Measurements from ENCODE around the gene MCC.

DNA sequence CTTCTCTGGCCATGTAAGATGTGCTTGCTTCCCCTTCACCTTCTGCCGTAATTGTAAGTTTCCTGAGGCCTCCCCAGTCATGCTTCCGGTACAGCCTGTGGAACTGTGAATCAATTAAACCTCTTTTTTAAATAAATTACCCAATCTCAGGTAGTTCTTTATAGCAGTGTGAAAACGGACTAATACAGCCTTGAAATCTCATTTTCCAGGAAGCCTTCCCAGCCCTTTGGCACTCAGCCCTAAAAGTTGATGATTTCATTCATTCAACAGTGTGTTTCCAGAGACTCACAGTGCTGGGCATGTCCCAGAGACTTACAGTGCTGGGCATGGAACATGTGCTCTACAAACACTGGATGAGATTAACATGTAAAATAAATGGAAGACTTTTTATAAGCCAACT lies 375.8 kb downstream of the MCC start:
- TF ChIP-seq, protein P1, sequence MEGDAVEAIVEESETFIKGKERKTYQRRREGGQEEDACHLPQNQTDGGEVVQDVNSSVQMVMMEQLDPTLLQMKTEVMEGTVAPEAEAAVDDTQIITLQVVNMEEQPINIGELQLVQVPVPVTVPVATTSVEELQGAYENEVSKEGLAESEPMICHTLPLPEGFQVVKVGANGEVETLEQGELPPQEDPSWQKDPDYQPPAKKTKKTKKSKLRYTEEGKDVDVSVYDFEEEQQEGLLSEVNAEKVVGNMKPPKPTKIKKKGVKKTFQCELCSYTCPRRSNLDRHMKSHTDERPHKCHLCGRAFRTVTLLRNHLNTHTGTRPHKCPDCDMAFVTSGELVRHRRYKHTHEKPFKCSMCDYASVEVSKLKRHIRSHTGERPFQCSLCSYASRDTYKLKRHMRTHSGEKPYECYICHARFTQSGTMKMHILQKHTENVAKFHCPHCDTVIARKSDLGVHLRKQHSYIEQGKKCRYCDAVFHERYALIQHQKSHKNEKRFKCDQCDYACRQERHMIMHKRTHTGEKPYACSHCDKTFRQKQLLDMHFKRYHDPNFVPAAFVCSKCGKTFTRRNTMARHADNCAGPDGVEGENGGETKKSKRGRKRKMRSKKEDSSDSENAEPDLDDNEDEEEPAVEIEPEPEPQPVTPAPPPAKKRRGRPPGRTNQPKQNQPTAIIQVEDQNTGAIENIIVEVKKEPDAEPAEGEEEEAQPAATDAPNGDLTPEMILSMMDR (IDR thresholded peaks at IDR 0.05) = no peak
- no peak for TF ChIP-seq ZNF232 (CRISPR knock-in tag; IDR thresholded peaks at IDR 0.05)
- no peak for TF ChIP-seq SP1 (CRISPR knock-in tag; conservative IDR thresholded peaks at IDR 0.05)
- TF ChIP-seq, protein P2, sequence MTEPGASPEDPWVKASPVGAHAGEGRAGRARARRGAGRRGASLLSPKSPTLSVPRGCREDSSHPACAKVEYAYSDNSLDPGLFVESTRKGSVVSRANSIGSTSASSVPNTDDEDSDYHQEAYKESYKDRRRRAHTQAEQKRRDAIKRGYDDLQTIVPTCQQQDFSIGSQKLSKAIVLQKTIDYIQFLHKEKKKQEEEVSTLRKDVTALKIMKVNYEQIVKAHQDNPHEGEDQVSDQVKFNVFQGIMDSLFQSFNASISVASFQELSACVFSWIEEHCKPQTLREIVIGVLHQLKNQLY (CRISPR knock-in tag; IDR thresholded peaks at IDR 0.05) = no peak
- TF ChIP-seq, protein P3, sequence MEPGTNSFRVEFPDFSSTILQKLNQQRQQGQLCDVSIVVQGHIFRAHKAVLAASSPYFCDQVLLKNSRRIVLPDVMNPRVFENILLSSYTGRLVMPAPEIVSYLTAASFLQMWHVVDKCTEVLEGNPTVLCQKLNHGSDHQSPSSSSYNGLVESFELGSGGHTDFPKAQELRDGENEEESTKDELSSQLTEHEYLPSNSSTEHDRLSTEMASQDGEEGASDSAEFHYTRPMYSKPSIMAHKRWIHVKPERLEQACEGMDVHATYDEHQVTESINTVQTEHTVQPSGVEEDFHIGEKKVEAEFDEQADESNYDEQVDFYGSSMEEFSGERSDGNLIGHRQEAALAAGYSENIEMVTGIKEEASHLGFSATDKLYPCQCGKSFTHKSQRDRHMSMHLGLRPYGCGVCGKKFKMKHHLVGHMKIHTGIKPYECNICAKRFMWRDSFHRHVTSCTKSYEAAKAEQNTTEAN (CRISPR knock-in tag; IDR thresholded peaks at IDR 0.05) = no peak
- TF ChIP-seq, protein P4, sequence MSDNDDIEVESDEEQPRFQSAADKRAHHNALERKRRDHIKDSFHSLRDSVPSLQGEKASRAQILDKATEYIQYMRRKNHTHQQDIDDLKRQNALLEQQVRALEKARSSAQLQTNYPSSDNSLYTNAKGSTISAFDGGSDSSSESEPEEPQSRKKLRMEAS (CRISPR knock-in tag; IDR thresholded peaks at IDR 0.05) = no peak
- TF ChIP-seq NFYB (CRISPR knock-in tag; conservative IDR thresholded peaks at IDR 0.05; ENCODE audit: low read depth) = no peak
- TF ChIP-seq NR3C1 (CRISPR knock-in tag; conservative IDR thresholded peaks at IDR 0.05; ENCODE audit: low read depth) = no peak
- no peak for TF ChIP-seq NR2C2 (CRISPR knock-in tag; IDR thresholded peaks at IDR 0.05)
- TF ChIP-seq, protein P5, sequence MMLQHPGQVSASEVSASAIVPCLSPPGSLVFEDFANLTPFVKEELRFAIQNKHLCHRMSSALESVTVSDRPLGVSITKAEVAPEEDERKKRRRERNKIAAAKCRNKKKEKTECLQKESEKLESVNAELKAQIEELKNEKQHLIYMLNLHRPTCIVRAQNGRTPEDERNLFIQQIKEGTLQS (CRISPR knock-in tag; conservative IDR thresholded peaks at IDR 0.05) = no peak
- TF ChIP-seq, protein P6, sequence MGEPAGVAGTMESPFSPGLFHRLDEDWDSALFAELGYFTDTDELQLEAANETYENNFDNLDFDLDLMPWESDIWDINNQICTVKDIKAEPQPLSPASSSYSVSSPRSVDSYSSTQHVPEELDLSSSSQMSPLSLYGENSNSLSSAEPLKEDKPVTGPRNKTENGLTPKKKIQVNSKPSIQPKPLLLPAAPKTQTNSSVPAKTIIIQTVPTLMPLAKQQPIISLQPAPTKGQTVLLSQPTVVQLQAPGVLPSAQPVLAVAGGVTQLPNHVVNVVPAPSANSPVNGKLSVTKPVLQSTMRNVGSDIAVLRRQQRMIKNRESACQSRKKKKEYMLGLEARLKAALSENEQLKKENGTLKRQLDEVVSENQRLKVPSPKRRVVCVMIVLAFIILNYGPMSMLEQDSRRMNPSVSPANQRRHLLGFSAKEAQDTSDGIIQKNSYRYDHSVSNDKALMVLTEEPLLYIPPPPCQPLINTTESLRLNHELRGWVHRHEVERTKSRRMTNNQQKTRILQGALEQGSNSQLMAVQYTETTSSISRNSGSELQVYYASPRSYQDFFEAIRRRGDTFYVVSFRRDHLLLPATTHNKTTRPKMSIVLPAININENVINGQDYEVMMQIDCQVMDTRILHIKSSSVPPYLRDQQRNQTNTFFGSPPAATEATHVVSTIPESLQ (CRISPR knock-in tag; IDR thresholded peaks at IDR 0.05) = no peak
- TF ChIP-seq, protein P7, sequence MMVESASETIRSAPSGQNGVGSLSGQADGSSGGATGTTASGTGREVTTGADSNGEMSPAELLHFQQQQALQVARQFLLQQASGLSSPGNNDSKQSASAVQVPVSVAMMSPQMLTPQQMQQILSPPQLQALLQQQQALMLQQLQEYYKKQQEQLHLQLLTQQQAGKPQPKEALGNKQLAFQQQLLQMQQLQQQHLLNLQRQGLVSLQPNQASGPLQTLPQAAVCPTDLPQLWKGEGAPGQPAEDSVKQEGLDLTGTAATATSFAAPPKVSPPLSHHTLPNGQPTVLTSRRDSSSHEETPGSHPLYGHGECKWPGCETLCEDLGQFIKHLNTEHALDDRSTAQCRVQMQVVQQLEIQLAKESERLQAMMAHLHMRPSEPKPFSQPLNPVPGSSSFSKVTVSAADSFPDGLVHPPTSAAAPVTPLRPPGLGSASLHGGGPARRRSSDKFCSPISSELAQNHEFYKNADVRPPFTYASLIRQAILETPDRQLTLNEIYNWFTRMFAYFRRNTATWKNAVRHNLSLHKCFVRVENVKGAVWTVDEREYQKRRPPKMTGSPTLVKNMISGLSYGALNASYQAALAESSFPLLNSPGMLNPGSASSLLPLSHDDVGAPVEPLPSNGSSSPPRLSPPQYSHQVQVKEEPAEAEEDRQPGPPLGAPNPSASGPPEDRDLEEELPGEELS (CRISPR knock-in tag; IDR thresholded peaks at IDR 0.05) = no peak
- TF ChIP-seq, protein P8, sequence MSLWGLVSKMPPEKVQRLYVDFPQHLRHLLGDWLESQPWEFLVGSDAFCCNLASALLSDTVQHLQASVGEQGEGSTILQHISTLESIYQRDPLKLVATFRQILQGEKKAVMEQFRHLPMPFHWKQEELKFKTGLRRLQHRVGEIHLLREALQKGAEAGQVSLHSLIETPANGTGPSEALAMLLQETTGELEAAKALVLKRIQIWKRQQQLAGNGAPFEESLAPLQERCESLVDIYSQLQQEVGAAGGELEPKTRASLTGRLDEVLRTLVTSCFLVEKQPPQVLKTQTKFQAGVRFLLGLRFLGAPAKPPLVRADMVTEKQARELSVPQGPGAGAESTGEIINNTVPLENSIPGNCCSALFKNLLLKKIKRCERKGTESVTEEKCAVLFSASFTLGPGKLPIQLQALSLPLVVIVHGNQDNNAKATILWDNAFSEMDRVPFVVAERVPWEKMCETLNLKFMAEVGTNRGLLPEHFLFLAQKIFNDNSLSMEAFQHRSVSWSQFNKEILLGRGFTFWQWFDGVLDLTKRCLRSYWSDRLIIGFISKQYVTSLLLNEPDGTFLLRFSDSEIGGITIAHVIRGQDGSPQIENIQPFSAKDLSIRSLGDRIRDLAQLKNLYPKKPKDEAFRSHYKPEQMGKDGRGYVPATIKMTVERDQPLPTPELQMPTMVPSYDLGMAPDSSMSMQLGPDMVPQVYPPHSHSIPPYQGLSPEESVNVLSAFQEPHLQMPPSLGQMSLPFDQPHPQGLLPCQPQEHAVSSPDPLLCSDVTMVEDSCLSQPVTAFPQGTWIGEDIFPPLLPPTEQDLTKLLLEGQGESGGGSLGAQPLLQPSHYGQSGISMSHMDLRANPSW (CRISPR knock-in tag; conservative IDR thresholded peaks at IDR 0.05; ENCODE audit: low read depth) = no peak
- no peak for TF ChIP-seq JUN (CRISPR knock-in tag; IDR thresholded peaks at IDR 0.05)
